IMR-90 (cell line): ENCODE results near the gene ADORA2A. TPM values are rescaled to one million over a fixed set of nuclear protein-coding genes. Genes with fewer than 3 reads are reported as not detected.

ENCODE experiments used
- ATAC-seq: fragments of 200-7000 bp; cut with Tn5 transposase; 2 replicates; pipeline ENCODE4 v1.9.1; 2020; ENCODE audit warnings: low read depth, mild to moderate bottlenecking, moderate library complexity
- BruUV-seq: library from RNA; stranded (reverse); fragments of 400-500 nt; replicated peaks from 2 replicates; lab custom pipeline; 2021; lab: Mats Ljungman, UMichigan
- CTCF ChIA-PET: fragments of 300-600 bp; formaldehyde crosslinking; extraction: SDS; loops from one replicate; lab custom pipeline; 2021; ENCODE audit warnings: antibody characterized with exemption; lab: Yijun Ruan, JAX
- POLR2A ChIA-PET: fragments of 300-600 bp; sonication (Branson Sonifier 250); formaldehyde crosslinking; loops from one replicate; lab custom pipeline; 2022; ENCODE audit warnings: antibody characterized with exemption; ENCODE audit not compliant: unreplicated experiment; lab: Charles Lee
- DNase-seq: peaks from one replicate; pipeline ENCODE4 v3.0.0; 2013
- H2AFZ ChIP-seq: replicated peaks from 2 replicates; pipeline ENCODE3; 2013; ENCODE audit warnings: low read length, mild to moderate bottlenecking; ENCODE audit not compliant: poor library complexity
- H2AK5ac ChIP-seq: 2 replicates; pipeline ENCODE4 v1.6.1; 2013; ENCODE audit warnings: low read depth, low read length, inconsistent platforms
- H2AK9ac ChIP-seq: replicated peaks from 2 replicates; pipeline ENCODE3; 2013; ENCODE audit warnings: mild to moderate bottlenecking, low read depth, low read length, moderate library complexity; ENCODE audit not compliant: poor library complexity
- H2BK120ac ChIP-seq: 2 replicates; pipeline ENCODE4 v1.6.1; 2013; ENCODE audit warnings: low read depth, low read length, inconsistent platforms
- H2BK15ac ChIP-seq: 3 replicates; pipeline ENCODE4 v1.6.1; 2013; ENCODE audit warnings: low read depth, low read length, inconsistent platforms
- H2BK20ac ChIP-seq: 2 replicates; pipeline ENCODE4 v1.6.1; 2013; ENCODE audit warnings: low read depth, mild to moderate bottlenecking, inconsistent platforms, low read length, moderate library complexity
- H2BK5ac ChIP-seq: 2 replicates; pipeline ENCODE4 v1.6.1; 2013; ENCODE audit warnings: mild to moderate bottlenecking, low read depth, low read length, inconsistent platforms; ENCODE audit not compliant: poor library complexity, severe bottlenecking
- H3K14ac ChIP-seq: replicated peaks from 2 replicates; pipeline ENCODE4 v1.6.1; 2013; ENCODE audit warnings: low read depth, low read length, inconsistent platforms
- H3K18ac ChIP-seq: 2 replicates; pipeline ENCODE4 v1.6.1; 2013; ENCODE audit warnings: low read depth, low read length, control low read depth
- H3K23ac ChIP-seq: 2 replicates; pipeline ENCODE4 v1.6.1; 2013; ENCODE audit warnings: low read depth, low read length, inconsistent platforms
- H3K27ac ChIP-seq: 2 replicates; pipeline ENCODE4 v1.5.1; 2013; ENCODE audit warnings: mild to moderate bottlenecking, control low read depth, low read length; ENCODE audit not compliant: insufficient read depth
- H3K27me3 ChIP-seq: 2 replicates; pipeline ENCODE4 v1.6.1; 2013; ENCODE audit warnings: low read length; ENCODE audit not compliant: control insufficient read depth, insufficient read depth
- H3K36me3 ChIP-seq: 2 replicates; pipeline ENCODE4 v1.6.1; 2013; ENCODE audit warnings: low read length, mixed read lengths; ENCODE audit not compliant: control insufficient read depth, insufficient read depth
- H3K4ac ChIP-seq: 2 replicates; pipeline ENCODE4 v1.6.1; 2013; ENCODE audit warnings: low read depth, low read length, inconsistent platforms
- H3K4me1 ChIP-seq: 2 replicates; pipeline ENCODE4 v1.6.1; 2013; ENCODE audit warnings: low read length, mixed read lengths; ENCODE audit not compliant: control insufficient read depth, insufficient read depth
- H3K4me2 ChIP-seq: 2 replicates; pipeline ENCODE4 v1.6.1; 2013; ENCODE audit warnings: low read depth, mild to moderate bottlenecking, control low read depth, low read length, moderate library complexity
- H3K4me3 ChIP-seq: 2 replicates; pipeline ENCODE4 v1.5.1; 2013; ENCODE audit warnings: low read depth, mild to moderate bottlenecking, control low read depth, low read length, moderate library complexity; ENCODE audit not compliant: insufficient read depth
- H3K56ac ChIP-seq: 2 replicates; pipeline ENCODE4 v1.6.1; 2013; ENCODE audit warnings: low read length, inconsistent platforms; ENCODE audit not compliant: insufficient read depth; ENCODE audit errors: extremely low read depth
- H3K79me1 ChIP-seq, 2 experiments: 2 replicates each; pipeline ENCODE4 v1.6.1; 2013; ENCODE audit warnings: low read length in 2 of 2, inconsistent platforms in 1 of 2, low read depth in 1 of 2
- H3K9ac ChIP-seq: 2 replicates; pipeline ENCODE4 v1.6.1; 2013; ENCODE audit warnings: low read depth, low read length, control low read depth
- H3K9me1 ChIP-seq: 2 replicates; pipeline ENCODE4 v1.6.1; 2013; ENCODE audit warnings: low read length, inconsistent platforms; ENCODE audit not compliant: insufficient read depth
- H3K9me3 ChIP-seq: 2 replicates; pipeline ENCODE4 v1.6.1; 2013; ENCODE audit warnings: low read length; ENCODE audit not compliant: control insufficient read depth, insufficient read depth
- H4K20me1 ChIP-seq: 2 replicates; pipeline ENCODE4 v1.6.1; 2013; ENCODE audit warnings: low read length, inconsistent platforms; ENCODE audit not compliant: insufficient read depth
- H4K5ac ChIP-seq: 2 replicates; pipeline ENCODE4 v1.6.1; 2013; ENCODE audit warnings: mild to moderate bottlenecking, low read depth, low read length, control low read depth
- H4K8ac ChIP-seq, 2 experiments: 2 replicates each; pipeline ENCODE4 v1.6.1; 2013; ENCODE audit warnings: low read depth in 2 of 2, low read length in 2 of 2, control low read depth in 1 of 2, inconsistent platforms in 1 of 2
- H4K91ac ChIP-seq: 2 replicates; pipeline ENCODE4 v1.6.1; 2013; ENCODE audit warnings: low read depth, low read length, inconsistent platforms; ENCODE audit not compliant: insufficient read depth
- CEBPB ChIP-seq: IDR thresholded peaks from 2 replicates; pipeline ENCODE4 v1.6.1; 2012; ENCODE audit warnings: low read depth, low read length, improper control_type of control experiment
- CHD1 ChIP-seq: IDR thresholded peaks from 2 replicates; pipeline ENCODE4 v1.6.1; 2012; ENCODE audit warnings: low read depth, low read length, improper control_type of control experiment
- CTCF ChIP-seq: conservative IDR thresholded peaks from 2 replicates; pipeline ENCODE4 v1.5.1; 2012; ENCODE audit warnings: mild to moderate bottlenecking, low read depth, low read length, improper control_type of control experiment
- FOS ChIP-seq: fragments of 150-350 bp; IDR thresholded peaks from 2 replicates; pipeline ENCODE4 v1.6.1; 2016; ENCODE audit warnings: low read depth, low read length
- MAZ ChIP-seq: IDR thresholded peaks from 2 replicates; pipeline ENCODE4 v1.6.1; 2012; ENCODE audit warnings: low read depth, mild to moderate bottlenecking, low read length, improper control_type of control experiment, moderate library complexity, borderline replicate concordance
- MXI1 ChIP-seq: IDR thresholded peaks from 2 replicates; pipeline ENCODE4 v1.6.1; 2012; ENCODE audit warnings: low read depth, mild to moderate bottlenecking, low read length, moderate library complexity, borderline replicate concordance
- NFE2L2 ChIP-seq: fragments of 150-350 bp; IDR thresholded peaks from 2 replicates; pipeline ENCODE4 v1.6.1; 2016; ENCODE audit warnings: low read depth, mild to moderate bottlenecking, low read length
- POLR2A ChIP-seq: IDR thresholded peaks from 2 replicates; pipeline ENCODE4 v1.6.1; 2012; ENCODE audit warnings: mild to moderate bottlenecking, low read depth, low read length
- RCOR1 ChIP-seq: IDR thresholded peaks from 2 replicates; pipeline ENCODE4 v1.6.1; 2012; ENCODE audit warnings: mild to moderate bottlenecking, low read length, improper control_type of control experiment; ENCODE audit not compliant: insufficient replicate concordance
- RFX5 ChIP-seq: IDR thresholded peaks from 2 replicates; pipeline ENCODE4 v1.8.0; 2012; ENCODE audit warnings: low read depth, mild to moderate bottlenecking, low read length, moderate library complexity
- SMC3 ChIP-seq: fragments of 150-350 bp; IDR thresholded peaks from 2 replicates; pipeline ENCODE4 v1.6.1; 2016; ENCODE audit warnings: low read depth, mild to moderate bottlenecking, antibody characterized with exemption, low read length, moderate library complexity
- WGBS, 2 experiments: methylation state at CpG; one replicate each; pipeline versions ENCODE4 v1.1.5 to v1.1.7; 2013; ENCODE audit warnings: missing lambda C conversion rate in 2 of 2; ENCODE audit not compliant: insufficient read length in 1 of 2; ENCODE audit errors: extremely low coverage in 2 of 2; 5-methylcytosine and 5-hydroxymethylcytosine counted together
- dilution Hi-C: fragments of 300-500 bp; cut with HindIII; formaldehyde crosslinking; loops from one replicate; pipeline ENCODE4 v1.14.3; 2018; ENCODE audit warnings: low sequenced_read_pairs; ENCODE audit not compliant: unreplicated experiment
- in situ Hi-C: fragments of 300-500 bp; cut with MboI; formaldehyde crosslinking; loops from 3 replicates; pipeline ENCODE4 v1.14.3; 2019; ENCODE audit warnings: low sequenced_read_pairs, inconsistent platforms, mixed read lengths
- intact Hi-C: fragments of 100-400 bp; cut with micrococcal nuclease; formaldehyde crosslinking; loops from 2 replicates; pipeline ENCODE4 v1.10.0; 2022
- polyA plus RNA-seq, 3 experiments: library from polyadenylated mRNA; depleted of rRNA; stranded (reverse); fragments of >200 nt; gene quantifications; 2 replicates each; pipeline ENCODE4 v1.2.3, GENCODE V29; 2012; ENCODE audit warnings: low replicate concordance in 1 of 3
- total RNA-seq: library from RNA; depleted of rRNA; stranded (reverse); fragments of >200 nt; gene quantifications from 2 replicates; pipeline ENCODE4 v1.2.3, GENCODE V29; 2012

Gene ADORA2A
- total and polyA plus RNA-seq, 2 of the 4 experiments (the other 2 are of a cell fraction): 0.36 to 1.1 TPM

- Histone ChIP-seq H2BK5ac (no peak overlapping the region), H3K9me3 (no peaks in the 10 kb centered on the region), H3K4me1 (peaks cover 34% of the 10 kb centered on the region), H3K27me3 (no peaks in the 10 kb centered on the region), H4K8ac (peak overlapping the region in 1 of 2 experiments; percentile 26; a peak in 1 of 4 replicates), H4K20me1 (peaks cover 27% of the 10 kb centered on the region), H2BK20ac (no peak overlapping the region), H4K5ac (no peak overlapping the region), H3K4ac (no peak overlapping the region; the same call in 1 of the 2 replicates), H3K18ac (no peak overlapping the region), H3K4me3 (no peak overlapping the region), H2BK120ac (no peak overlapping the region), H3K79me1 (peaks cover 57 to 95% of the 10 kb centered on the region in 2 experiments), H3K14ac (no peak overlapping the region), H2AFZ (no peak overlapping the region), H4K91ac (no peak overlapping the region), H3K36me3 (peaks cover 17% of the 10 kb centered on the region; the same call in 1 of the 2 replicates), H2AK9ac (no peak overlapping the region), H3K9me1 (peaks cover 56% of the 10 kb centered on the region), H3K4me2 (no peak overlapping the region), H3K23ac (no peak overlapping the region), H3K27ac (no peak overlapping the region), H2AK5ac (peak overlapping the region; percentile 10; the same call in 1 of the 2 replicates), H2BK15ac (no peak overlapping the region), H3K56ac (no peak overlapping the region), H3K9ac (no peak overlapping the region)
- TF ChIP-seq RCOR1 (no peak), CHD1 (no peak), POLR2A (no peak), FOS (no peak), SMC3 (no peak), RFX5 (no peak), CTCF (no peak), NFE2L2 (no peak), MAZ (no peak), MXI1 (no peak), CEBPB (no peak)
- DNase-seq (no peak), ATAC-seq (no peak)
- no TSS peak for BruUV-seq
- intact Hi-C loops: no loop called here
- dilution Hi-C loops: no loop called here
- ChIA-PET POLR2A (no interaction called here), CTCF (no interaction called here)
- WGBS, 2 experiments: 90% methylated on average over 6 of the region's 19 CpGs; no CpG with 5 or more reads in 1 of the 2 experiments
- in situ Hi-C loops: no loop called here
Measured at GRCh38 chr22:24406322-24407277, 20.8 kb upstream of the ADORA2A start.
